ENCODE results near the gene CHRM1. TPM values are rescaled to one million over a fixed set of nuclear protein-coding genes. Genes with fewer than 3 reads are reported as not detected.

CHRM1 gene
- total and polyA plus RNA-seq, 8 donors = 0.06 to 0.19 (median 0.12) TPM; not detected in 1

DNA sequence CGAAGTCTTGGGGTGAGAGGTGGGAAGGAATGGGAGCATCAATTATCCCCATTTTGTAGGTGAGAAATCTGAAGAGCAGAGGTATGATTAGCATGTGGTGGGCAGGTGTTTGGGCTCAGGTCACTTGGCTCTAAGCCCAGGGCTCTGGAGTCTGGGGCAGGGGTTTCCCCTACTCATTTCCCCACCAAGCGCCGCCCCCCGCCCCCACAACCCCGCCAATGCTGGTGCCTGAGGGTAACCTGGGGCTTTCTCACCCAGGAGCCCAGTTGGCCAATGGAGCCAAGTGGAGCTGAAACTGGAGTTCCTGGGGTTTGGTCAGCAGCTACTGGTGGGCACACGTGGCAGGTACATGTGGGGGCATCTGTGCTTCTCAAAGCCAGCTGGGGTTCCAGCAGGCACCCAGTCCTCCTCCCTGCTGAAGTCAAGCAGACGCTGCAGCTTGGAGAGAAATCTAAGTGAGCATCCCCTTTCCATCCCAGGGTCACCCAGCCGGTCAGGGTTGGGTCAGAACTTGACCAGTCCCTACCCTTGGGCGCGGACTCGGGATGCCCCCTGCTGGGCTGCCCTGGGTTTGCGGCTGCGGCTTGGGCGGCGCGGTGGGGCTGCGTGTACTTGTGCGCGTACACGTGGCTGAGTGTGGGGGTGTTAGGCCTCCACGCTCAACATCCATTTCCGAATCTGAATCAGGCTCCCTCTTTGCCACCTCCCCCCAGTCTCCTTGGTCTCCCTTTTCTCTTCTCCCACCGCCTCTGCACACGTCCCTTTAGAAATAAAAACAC, 1.7 kb upstream of the CHRM1 start:
- WGBS, 2 donors = 66 to 78% methylated on average over 24 of the region's 24 CpGs
- no peak overlapping the region for H3K4me3 ChIP-seq
- H3K27ac ChIP-seq = no peak overlapping the region
- TF ChIP-seq CTCF (IDR thresholded peaks at IDR 0.05) = no peak
- no peaks in the 10 kb centered on the region for H3K9me3 ChIP-seq
- peaks cover 0 to 12% (median 4%) of the 10 kb centered on the region in 4 donors for H3K27me3 ChIP-seq
- DNase-seq = peak in 1 of 6 donors; percentile 70
- H3K36me3 ChIP-seq = no peaks in the 10 kb centered on the region
- no peak for FAIRE-seq
- H3K4me1 ChIP-seq = peaks cover 0 to 6% (median 0%) of the 10 kb centered on the region in 3 donors
- no peak for ATAC-seq
- intact Hi-C loops (cut with DNase I) = no loop called here

DNA sequence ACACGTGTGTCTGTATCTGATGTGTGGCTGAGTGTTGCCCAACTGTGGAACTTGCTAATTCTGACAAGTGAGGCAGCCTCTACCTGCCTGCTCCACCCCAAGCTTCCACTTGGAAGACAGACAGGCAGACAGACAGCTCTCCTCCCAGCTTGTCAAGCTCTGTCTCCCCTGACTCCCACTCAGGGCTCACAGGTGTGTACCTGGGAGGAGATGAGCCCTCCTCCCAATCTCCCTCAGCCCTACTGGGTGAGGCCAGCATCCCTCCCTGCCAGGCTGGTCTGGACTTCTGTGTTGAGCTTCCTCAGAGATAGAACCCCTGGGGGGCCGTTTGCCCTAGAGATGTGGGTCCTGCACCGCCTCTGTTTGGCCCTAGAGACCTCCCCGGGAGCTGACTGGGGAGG, 1.0 kb upstream of the CHRM1 start:
- intact Hi-C loops (cut with DNase I) = no loop called here
- FAIRE-seq (no peak), ATAC-seq (no peak), DNase-seq (no peak)
- Histone ChIP-seq H3K36me3 (no peaks in the 10 kb centered on the region), H3K9me3 (no peaks in the 10 kb centered on the region), H3K27me3 (peaks cover 0 to 12% (median 4%) of the 10 kb centered on the region in 4 donors), H3K4me1 (peaks cover 0 to 6% (median 0%) of the 10 kb centered on the region in 3 donors), H3K27ac (no peak overlapping the region), H3K4me3 (no peak overlapping the region)
- WGBS, 2 donors = 44 to 47% methylated on average over 4 of the region's 4 CpGs
- no peak for TF ChIP-seq CTCF (IDR thresholded peaks at IDR 0.05)

DNA sequence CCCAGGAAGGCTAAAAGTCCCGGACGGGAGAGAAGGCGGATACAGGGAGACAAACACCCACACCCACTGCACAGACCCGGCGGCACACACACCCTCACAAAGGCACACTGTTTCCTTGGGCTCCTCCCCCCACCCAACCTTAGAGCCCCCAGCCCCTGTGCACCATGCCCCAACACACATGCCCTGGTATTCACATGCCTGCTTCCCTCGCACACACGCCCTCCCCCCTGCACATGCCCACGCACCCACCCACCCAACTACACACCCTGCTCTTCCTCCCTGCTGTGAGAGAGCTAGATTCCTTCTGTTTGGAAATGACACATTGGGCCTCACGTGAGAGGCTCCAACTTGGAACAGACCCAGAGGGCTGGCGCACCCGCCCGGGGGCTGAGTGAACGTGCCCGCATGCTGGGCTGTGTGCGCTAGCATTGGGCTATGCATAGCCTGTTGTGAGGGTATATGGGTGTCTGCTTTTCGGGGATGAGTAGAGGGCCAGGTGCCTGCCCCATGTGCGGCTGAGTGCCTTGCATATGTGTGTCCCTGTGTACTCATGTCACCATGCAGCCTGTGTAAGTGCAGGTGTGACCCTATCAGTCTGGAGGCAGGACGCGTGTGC, 518 bp upstream of the CHRM1 start:
- FAIRE-seq (no peak), ATAC-seq (peak; percentile 73 to 79 (median 74)), DNase-seq (peak in 4 of 6 donors; percentile 46 to 75 (median 70))
- WGBS, 2 donors = 7 to 10% methylated on average over 19 of the region's 19 CpGs
- Histone ChIP-seq H3K4me3 (peak overlapping the region in 2 of 4 donors; percentile 27 to 36), H3K4me1 (peaks cover 0 to 6% (median 0%) of the 10 kb centered on the region in 3 donors), H3K36me3 (no peaks in the 10 kb centered on the region), H3K27ac (no peak overlapping the region), H3K27me3 (peaks cover 0 to 12% (median 4%) of the 10 kb centered on the region in 4 donors), H3K9me3 (no peaks in the 10 kb centered on the region)
- TF ChIP-seq CTCF (IDR thresholded peaks at IDR 0.05) = no peak
- intact Hi-C loops (cut with DNase I) = no loop called here

DNA sequence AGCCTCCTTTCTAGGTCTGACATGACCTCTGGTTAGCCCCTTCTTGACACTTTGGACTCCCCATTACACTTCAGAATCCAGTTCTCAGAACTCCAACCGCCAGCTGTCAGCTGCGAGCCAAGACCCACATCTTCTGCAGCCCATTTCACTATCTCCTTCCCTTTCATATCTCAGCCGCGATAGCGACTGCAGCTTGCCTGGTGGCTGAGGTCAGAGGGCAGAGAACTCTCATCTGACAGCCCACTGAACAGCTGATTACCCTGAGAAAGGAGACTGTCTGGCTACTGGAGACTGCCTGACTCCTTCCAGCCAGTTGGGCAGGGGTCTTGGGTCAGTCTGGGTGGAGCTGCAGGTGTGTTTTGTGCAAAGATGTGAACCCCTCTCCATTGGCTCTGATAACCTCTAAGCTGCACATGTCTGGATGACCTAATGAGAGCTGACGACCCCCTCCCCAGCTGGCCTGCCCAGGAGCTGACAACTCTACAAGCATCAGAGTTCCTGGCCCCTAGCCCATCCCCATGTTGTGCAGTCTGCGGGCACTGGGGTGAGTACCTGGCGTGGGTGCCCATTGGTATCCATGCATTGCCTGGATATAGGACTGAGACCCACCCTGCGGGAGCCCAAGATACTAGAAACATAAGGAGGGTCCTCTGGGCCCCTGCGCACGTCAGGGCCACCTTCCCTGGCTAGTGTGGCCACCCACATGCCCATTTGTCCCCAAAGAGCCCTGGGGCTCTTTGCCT, 1.1 kb downstream of the CHRM1 start:
- intact Hi-C loops (cut with DNase I) = loop anchor here in 1 of 3 donors (10.0 kb wide), 1 partner anchor 285 kb away; no protein-coding TSS in a partner anchor
- Histone ChIP-seq H3K27ac (no peak overlapping the region), H3K9me3 (no peaks in the 10 kb centered on the region), H3K4me1 (peaks cover 0 to 6% (median 0%) of the 10 kb centered on the region in 3 donors), H3K4me3 (no peak overlapping the region), H3K27me3 (peaks cover 0 to 6% (median 0%) of the 10 kb centered on the region in 4 donors), H3K36me3 (no peaks in the 10 kb centered on the region)
- ATAC-seq (no peak), DNase-seq (no peak), FAIRE-seq (no peak)
- no peak for TF ChIP-seq CTCF (IDR thresholded peaks at IDR 0.05)
- 64 to 69% methylated on average over 11 of the region's 11 CpGs for WGBS, 2 donors
